Measurements from ENCODE around the gene SCAF8.
"Not testable (repeated sequence)": the region's sequence is repeated elsewhere in the genome, so short reads cannot be mapped to it uniquely, and the experiment has no call there.

Gene SCAF8

GRCh38 chr6:154783229-154783628, 50.0 kb downstream of the SCAF8 start:
- ATAC-seq, result no peak

GRCh38 chr6:154785075-154785474, 51.9 kb downstream of the SCAF8 start:
- no peak for ATAC-seq

- ATAC-seq, result no peak
These were observed 53.1 kb downstream of the SCAF8 start for GRCh38 chr6:154786144-154786868.

- ATAC-seq, result no peak
These were observed 58.5 kb downstream of the SCAF8 start for GRCh38 chr6:154791556-154792317.

GRCh38 chr6:154792325-154792724, 59.1 kb downstream of the SCAF8 start:
- no peak for ATAC-seq

- no peak for ATAC-seq
These were observed 59.5 kb downstream of the SCAF8 start for GRCh38 chr6:154792761-154793160.

GRCh38 chr6:154796484-154796883, 63.3 kb downstream of the SCAF8 start:
- ATAC-seq, result no peak

- ATAC-seq, result no peak
These were observed 64.6 kb downstream of the SCAF8 start for GRCh38 chr6:154797857-154798256.

GRCh38 chr6:154800338-154800737, 67.1 kb downstream of the SCAF8 start:
- peak; percentile 58 to 68 for ATAC-seq

- peak in 1 of 2 donors; percentile 51 for ATAC-seq
These were observed 72.2 kb downstream of the SCAF8 start for GRCh38 chr6:154805288-154805911.

- no peak for ATAC-seq
These were observed 73.6 kb downstream of the SCAF8 start for GRCh38 chr6:154806804-154807203.

GRCh38 chr6:154811663-154812062, 78.4 kb downstream of the SCAF8 start:
- not testable (repeated sequence) for ATAC-seq

- no peak for ATAC-seq
These were observed 80.8 kb downstream of the SCAF8 start for GRCh38 chr6:154814063-154814462.

GRCh38 chr6:154815938-154816820, 83.0 kb downstream of the SCAF8 start:
- no peak for ATAC-seq

- no peak for ATAC-seq
These were observed 87.9 kb downstream of the SCAF8 start for GRCh38 chr6:154821099-154821498.

- ATAC-seq, result no peak
These were observed 88.4 kb downstream of the SCAF8 start for GRCh38 chr6:154821638-154822037.

GRCh38 chr6:154822947-154823558, 89.8 kb downstream of the SCAF8 start:
- no peak for ATAC-seq

GRCh38 chr6:154824076-154824475, 90.9 kb downstream of the SCAF8 start:
- no peak for ATAC-seq

GRCh38 chr6:154829970-154830369, 96.8 kb downstream of the SCAF8 start:
- no peak for ATAC-seq

GRCh38 chr6:154830771-154831170, 97.6 kb downstream of the SCAF8 start:
- ATAC-seq, result no peak

- ATAC-seq, result no peak
These were observed 102.1 kb downstream of the SCAF8 start for GRCh38 chr6:154835307-154835706.

- ATAC-seq, result no peak
These were observed 106.3 kb downstream of the SCAF8 start for GRCh38 chr6:154839546-154839945.

Data from activated CD4-positive, CD25-positive, alpha-beta regulatory T cell treated with anti-CD3 and anti-CD28 coated beads, Interleukin-2, amount 50 U/mL, for 24 hours (primary cell).